Heart left ventricle (tissue), 13 donors: ENCODE measurements around the gene DAAM1.

Experiments used
- CTCF ChIP-seq, 12 donors: fragments of 200-600 bp; sonication (generic) in 4 of 12; IDR thresholded peaks; one replicate each; pipeline versions ENCODE4 v1.5.0 to v1.8.0; 2018 to 2022; ENCODE audit warnings: antibody characterized with exemption in 12 of 12, mild to moderate bottlenecking in 5 of 12
- POLR2A ChIP-seq, 2 donors: fragments of 450-650 bp; IDR thresholded peaks; one replicate each; pipeline ENCODE4 v1.6.1; 2017; ENCODE audit warnings: antibody characterized with exemption in 2 of 2, mild to moderate bottlenecking in 2 of 2, moderate library complexity in 2 of 2
- donor health status: ischemic (EF 13 %, LVEDD 7.1; RV severe dilation, severe dysfunction).
- donor health status: DM: no; HTN: yes; CAD: no.
- donor health status: DM: no; HTN: no; CAD: no.
- donor health status: ischemic (EF 25% LVEDD 6.9; RV normal size, moderate dysfunction).
- donor health status: ischemic (EF 25% LVEDD 5.7; RV mildly dilated, moderate dysfunction).
- donor health status: ischemic (EF 35%, LVEDD 5.7; RV mildly dilated, moderate dysfunction).
- donor health status: nonischemic (EF 11% LVEDD 7.7; RV severe dilation, severe dysfunction).
- donor health status: DM: yes; HTN: yes; CAD: no.
- donor health status: PGD.
- donor health status: ischemic (EF 29% LVEDD 5.4; RV normal size, mild dysfunction).
- donor health status: nonischemic (EF 23%, LVEDD 6.1; RV moderate dilation, normal function).

GRCh38 chr14:59316151-59316830 is 127.8 kb downstream of the DAAM1 start:
- TF ChIP-seq CTCF (IDR thresholded peaks at IDR 0.05) (no peak), POLR2A (IDR thresholded peaks at IDR 0.05) (no peak)
